ENCODE results near the gene PLPP4.

PLPP4 gene

DNA sequence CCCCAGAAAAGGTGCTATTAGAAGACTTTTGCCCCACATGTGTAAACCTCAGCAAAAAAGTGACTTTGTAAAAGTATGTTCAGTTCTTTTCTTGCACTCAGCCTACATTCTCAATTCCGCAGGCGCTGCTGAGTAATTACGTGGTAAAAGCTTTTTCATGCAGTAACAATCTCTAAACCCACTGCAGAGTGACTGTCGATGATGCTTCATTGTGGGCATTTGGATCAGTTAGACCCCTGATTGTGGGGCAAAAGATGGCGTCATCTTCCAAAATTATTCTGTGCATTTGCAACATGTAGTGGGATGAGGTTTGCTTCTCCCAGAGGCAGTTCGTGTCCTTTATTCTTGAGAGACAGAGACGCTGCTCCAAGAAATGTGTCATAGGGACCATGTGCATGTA lies 85.6 kb downstream of the PLPP4 start:
- TF ChIP-seq, protein P1, sequence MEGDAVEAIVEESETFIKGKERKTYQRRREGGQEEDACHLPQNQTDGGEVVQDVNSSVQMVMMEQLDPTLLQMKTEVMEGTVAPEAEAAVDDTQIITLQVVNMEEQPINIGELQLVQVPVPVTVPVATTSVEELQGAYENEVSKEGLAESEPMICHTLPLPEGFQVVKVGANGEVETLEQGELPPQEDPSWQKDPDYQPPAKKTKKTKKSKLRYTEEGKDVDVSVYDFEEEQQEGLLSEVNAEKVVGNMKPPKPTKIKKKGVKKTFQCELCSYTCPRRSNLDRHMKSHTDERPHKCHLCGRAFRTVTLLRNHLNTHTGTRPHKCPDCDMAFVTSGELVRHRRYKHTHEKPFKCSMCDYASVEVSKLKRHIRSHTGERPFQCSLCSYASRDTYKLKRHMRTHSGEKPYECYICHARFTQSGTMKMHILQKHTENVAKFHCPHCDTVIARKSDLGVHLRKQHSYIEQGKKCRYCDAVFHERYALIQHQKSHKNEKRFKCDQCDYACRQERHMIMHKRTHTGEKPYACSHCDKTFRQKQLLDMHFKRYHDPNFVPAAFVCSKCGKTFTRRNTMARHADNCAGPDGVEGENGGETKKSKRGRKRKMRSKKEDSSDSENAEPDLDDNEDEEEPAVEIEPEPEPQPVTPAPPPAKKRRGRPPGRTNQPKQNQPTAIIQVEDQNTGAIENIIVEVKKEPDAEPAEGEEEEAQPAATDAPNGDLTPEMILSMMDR (IDR thresholded peaks at IDR 0.05; ENCODE audit: low read length, missing control alignments): no peak
- DNase-seq (ENCODE audit: low read depth): no peak
- no peak overlapping the region for H3K4me3 ChIP-seq (replicated peaks; ENCODE audit: low read depth, low read length)

DNA sequence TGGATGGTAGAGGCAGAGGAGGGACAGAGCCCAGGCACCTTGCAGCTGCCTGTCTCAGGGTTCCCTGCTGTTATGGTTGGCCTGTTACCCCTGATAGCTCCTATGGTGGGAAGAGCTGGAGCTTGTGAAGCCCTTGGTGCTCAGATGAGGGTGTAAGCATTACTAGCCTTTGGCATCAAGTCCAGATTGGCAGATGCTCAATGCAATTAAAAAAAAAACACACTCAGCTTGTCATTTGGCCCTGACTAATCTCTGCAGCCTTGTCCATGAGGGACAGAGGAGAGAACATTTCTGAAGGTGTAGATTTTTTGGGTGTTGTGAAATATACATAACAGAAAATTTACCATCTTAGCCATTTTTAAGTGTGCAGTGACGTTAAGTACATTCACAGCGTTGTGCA lies 86.3 kb downstream of the PLPP4 start:
- DNase-seq (ENCODE audit: low read depth): no peak
- H3K4me3 ChIP-seq (replicated peaks; ENCODE audit: low read depth, low read length): no peak overlapping the region
- TF ChIP-seq, protein P1 (IDR thresholded peaks at IDR 0.05; ENCODE audit: low read length, missing control alignments): no peak

DNA sequence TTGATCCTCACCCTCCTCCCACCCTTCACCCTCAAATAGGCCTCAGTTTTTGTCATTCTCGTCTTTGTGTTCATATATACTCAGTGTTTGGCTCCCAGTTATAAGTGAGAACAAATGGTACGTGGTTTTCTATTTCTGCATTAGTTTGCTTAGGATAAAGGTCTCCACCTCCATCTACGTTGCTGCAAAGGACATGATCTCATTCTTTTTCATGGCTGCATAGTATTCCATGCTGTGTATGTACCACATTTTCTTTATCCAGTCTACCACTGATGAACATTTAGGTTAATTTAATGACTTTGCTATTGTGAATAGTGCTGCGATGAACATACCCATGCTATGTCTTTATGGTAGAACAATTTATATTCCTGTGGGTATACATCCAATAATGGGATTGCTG lies 91.2 kb downstream of the PLPP4 start:
- H3K4me3 ChIP-seq (replicated peaks; ENCODE audit: low read depth, low read length): no peak overlapping the region
- TF ChIP-seq, protein P1 (IDR thresholded peaks at IDR 0.05; ENCODE audit: low read length, missing control alignments): no peak
- DNase-seq (ENCODE audit: low read depth): no peak

DNA sequence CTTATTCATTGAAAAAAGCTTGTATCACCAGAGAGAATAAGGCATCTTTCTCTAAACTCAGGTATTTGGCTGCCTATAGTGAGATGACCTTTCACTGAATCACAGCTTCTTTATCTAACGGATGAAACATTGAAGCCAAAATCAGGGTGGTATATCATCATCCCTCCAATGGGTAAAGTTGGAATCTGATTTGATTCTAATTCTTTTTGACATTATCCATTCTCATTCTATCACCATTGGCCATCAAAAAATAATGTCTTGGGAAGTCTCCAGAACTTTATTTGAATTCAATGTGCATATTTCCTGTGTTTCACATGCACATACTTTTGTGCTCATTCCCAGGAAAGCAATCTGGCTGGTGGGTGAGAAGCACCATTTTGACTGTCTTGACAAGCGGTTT lies 95.2 kb downstream of the PLPP4 start:
- TF ChIP-seq, protein P1 (IDR thresholded peaks at IDR 0.05; ENCODE audit: low read length, missing control alignments): no peak
- H3K4me3 ChIP-seq (replicated peaks; ENCODE audit: low read depth, low read length): no peak overlapping the region
- no peak for DNase-seq (ENCODE audit: low read depth)

DNA sequence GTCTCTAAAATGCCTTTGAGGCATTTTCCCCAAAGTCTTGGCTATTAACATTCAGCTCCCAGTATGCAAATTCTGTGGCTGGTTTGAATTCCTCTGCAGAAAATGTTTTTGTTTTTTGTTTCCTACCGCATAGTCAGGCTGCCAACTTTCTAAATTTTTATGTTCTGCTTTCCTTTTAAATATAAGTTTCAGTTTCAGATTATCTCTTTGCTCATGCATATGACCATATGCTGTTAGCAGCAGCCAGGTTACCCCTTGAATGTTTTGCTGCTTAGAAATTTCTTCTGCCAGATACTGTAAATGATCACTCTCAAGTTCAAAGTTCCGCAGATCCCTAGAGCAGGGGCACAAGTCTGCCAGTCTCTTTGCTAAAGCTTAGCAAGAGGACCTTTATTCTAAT lies 96.9 kb downstream of the PLPP4 start:
- TF ChIP-seq, protein P1 (IDR thresholded peaks at IDR 0.05; ENCODE audit: low read length, missing control alignments): no peak
- H3K4me3 ChIP-seq (replicated peaks; ENCODE audit: low read depth, low read length): no peak overlapping the region
- DNase-seq (ENCODE audit: low read depth): no peak

DNA sequence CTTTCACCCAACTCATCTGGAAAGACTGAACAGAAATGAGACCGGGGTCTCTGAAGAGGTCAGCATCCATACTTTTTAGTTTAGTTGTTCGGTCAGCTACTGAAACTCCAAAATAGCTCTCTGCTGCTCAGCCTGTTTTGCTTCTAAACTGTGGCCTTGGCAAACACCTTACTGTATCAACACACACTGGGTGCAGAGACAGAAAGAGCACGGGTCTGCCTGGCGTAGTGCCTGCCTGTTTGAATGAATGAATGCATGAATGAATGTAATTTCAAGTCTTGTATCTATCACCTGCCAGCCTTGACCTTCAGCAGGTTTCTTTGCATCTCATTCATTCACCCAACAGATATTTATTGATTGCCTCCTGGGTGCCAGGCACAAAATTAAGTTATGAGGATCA lies 98.4 kb downstream of the PLPP4 start:
- TF ChIP-seq, protein P1 (IDR thresholded peaks at IDR 0.05; ENCODE audit: low read length, missing control alignments): no peak

DNA sequence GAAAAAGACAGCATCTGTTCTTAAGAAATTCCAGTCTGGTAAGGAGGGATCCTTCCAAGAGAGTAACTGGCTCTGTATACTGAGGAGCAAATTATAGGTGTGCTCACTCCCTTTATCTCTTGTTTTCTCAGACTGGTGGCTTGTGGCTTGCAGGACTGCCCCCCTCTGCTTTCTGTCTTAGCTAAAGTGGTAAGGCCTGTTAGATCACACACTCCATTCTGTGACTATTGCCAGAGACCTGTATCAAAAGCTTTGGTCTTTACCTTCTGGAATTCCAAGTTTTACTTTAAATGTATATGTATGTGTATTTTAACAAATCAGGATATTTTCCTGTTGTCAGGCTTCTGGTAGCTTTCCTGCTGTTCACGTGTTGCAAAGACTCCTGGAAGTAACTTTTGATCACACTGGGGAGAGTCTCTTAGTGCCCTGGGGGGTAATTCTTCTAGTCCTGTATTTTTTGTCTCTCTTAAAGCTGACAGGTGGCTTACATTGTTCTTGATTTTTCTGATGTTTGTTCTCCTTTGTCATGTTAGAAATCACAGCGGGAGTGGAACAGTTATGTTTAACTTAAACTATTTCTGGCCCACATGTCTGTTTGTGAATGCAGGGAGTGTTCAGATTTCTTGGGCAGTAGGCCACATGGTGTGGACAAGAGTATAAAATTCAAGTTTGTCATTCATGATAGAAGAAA lies 99.0 kb downstream of the PLPP4 start:
- no peak overlapping the region for H3K4me3 ChIP-seq (replicated peaks; ENCODE audit: low read depth, low read length)
- TF ChIP-seq, protein P1 (IDR thresholded peaks at IDR 0.05; ENCODE audit: low read length, missing control alignments): no peak
- no peak for DNase-seq (ENCODE audit: low read depth)

More for the DNA sequence above, 98.4 kb downstream of the PLPP4 start:
- no peak overlapping the region for H3K4me3 ChIP-seq (replicated peaks; ENCODE audit: low read depth, low read length)
- DNase-seq (ENCODE audit: low read depth): no peak
